Measurements from ENCODE around the gene EVC. TPM values are rescaled to one million over a fixed set of nuclear protein-coding genes. Genes with fewer than 3 reads are reported as not detected.

The EVC gene
- total RNA-seq, 1 experiment from 2014 or later = 3.1 TPM

DNA sequence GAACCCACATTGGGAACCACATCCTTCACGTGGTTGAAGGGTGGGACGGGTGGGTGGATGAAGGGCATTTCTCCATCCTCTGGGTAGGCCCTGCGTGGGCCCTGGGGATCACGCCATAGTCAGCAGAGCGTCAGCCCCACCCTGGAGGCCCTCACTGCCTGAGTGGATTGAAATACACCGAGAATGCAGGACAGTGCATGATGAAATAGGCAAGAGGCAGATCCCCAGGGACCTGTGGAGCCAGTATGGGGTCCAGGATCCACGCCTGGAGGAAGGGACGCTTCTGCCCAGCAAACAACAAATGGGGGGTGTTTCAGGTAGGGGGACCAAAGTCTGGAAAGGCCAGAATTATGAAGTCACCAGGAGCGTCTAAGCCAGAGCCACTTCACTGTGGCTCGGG lies 19.4 kb downstream of the EVC start:
- no peak for DNase-seq (ENCODE audit: extremely low read depth, low read depth)

DNA sequence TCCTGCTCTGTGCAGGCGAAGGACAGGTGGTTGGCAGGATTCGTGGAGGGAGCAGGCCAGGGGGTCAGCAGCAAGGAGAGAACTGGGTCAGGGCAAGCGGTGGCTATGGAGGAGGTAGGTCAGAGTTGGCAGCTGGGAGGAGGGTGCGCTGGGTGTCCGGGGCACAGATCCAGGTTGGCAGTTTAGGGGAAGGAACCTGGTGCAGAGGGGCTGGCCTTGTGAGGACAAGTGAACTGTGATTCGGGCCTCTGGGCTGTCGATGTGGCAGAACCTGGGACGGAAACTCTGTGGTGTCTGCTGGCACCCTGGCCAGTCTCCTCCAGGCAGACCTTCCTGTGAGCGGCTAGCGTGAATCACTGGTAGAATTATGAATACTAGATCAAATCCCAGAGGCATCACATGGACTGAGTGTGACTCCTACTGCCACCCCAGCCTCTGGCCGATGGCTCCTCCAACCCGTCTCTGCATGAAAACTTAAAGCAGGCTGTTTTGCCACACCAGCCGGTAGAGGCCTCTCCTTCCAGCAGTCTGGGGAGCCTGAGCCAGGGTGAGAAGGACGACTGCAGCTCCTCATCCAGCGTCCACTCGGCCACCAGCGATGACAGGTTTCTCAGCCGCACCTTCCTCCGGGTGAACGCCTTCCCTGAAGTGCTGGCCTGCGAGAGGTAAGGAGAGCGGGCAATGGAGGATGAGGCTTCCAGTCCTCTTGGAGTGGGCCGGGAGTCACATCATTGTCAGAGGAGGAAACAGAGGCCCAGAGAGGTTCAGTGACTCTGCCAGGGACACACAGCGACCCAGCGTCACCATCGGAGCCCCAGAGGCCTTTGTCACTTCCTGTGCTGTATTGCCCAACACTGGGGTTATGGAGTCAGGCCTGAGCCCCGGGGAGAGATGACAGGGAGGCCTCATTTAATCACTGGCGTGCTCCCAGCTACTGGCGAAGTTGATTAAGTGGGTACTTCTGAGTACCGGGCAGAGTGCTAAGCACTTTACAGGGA lies 20.3 kb downstream of the EVC start:
- no peak for DNase-seq (ENCODE audit: extremely low read depth, low read depth)

DNA sequence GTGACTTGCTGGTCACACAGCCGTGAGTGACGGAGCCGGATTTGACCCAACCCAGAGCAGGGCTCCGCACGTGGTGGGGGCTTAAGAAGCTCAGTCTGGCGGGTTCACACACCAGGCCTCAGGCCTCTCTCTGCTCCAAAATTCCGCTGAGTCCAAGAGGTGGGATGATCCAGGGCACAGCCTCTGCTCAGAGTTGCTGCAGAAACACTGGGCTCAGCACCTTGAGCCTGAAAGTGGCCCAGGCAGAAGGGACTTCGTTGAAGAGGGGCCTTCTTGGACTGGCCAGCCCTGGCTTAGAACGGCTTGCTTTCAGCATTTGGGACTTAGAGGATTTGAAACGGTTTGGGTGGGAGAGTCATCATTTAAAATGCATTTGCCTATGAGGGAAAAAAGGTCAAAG lies 21.2 kb downstream of the EVC start:
- DNase-seq (ENCODE audit: extremely low read depth, low read depth) = no peak

DNA sequence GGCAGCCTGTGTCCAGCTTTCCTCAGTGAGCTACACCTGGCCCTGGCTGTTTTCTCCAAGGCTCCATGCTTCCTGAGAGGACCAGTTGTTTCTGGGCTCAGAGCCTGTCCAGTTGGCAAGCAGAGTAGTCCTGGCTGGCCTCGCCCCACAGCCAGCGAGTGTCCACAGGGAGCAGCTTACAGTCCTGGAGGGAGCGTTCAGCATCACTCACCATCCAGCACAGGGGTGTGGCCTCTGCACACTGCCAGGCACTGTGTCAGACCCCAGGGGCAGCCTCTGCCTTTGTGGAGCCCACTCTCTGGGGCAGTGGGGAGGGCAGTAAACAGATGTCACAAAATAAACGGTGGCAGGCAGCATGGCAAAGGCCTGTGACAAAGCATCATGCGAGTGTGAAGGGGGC lies 23.9 kb downstream of the EVC start:
- DNase-seq (ENCODE audit: extremely low read depth, low read depth) = no peak

DNA sequence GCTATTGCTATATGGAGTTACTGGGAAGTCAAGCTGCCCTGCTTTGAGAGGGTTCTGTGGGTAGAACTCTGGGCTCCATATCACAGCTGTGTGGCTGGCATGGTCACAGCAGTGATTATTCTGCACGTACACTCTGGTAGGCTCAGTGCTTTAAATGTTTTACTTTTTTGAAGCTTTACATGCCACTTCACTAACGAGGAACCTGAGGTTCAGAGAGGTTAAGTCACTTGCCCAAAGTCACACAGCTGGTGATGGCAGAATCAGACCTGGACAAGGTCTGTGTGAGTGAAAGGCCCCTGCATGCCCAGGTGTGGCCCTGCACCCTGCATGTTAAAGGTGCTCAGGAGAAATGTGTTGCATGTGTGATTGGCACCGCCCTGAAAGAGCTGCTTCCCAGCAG lies 24.5 kb downstream of the EVC start:
- no peak for DNase-seq (ENCODE audit: extremely low read depth, low read depth)

DNA sequence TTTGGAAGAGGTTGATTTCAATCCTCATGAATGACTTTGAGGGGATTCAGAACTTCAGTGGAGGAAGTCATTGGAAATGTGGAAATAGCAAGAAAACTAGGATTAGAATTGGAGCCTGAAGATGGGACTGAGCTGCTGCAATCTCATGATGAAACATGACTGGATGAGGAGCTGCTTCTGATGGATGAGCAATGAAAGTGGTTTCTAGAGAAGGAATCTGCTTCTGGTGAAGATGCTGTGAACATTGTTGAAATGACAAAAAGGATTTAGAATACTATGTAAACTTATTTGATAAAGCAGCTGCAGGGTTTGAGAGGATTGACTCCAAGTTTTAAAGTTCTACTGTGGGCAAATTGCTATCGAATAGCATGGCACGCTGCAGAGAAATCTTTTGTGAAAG lies 27.1 kb downstream of the EVC start:
- no peak for DNase-seq (ENCODE audit: extremely low read depth, low read depth)

DNA sequence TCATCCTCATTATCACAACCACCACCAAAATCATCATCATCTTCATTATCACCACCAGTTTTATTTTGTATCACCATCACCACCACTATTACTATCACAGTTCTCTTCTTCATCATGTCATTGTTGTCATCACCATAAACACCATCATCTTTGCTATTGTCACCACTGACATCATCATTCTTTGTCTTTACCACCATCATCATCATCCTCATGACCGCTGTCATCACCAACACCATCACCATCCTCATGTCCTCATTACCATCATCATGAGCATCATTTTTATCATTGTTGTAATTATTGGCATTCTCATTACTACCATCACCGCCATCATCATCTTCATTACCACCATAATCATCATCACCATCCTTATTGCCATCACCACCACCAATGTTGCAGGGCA lies 31.4 kb downstream of the EVC start:
- DNase-seq (ENCODE audit: extremely low read depth, low read depth) = no peak

DNA sequence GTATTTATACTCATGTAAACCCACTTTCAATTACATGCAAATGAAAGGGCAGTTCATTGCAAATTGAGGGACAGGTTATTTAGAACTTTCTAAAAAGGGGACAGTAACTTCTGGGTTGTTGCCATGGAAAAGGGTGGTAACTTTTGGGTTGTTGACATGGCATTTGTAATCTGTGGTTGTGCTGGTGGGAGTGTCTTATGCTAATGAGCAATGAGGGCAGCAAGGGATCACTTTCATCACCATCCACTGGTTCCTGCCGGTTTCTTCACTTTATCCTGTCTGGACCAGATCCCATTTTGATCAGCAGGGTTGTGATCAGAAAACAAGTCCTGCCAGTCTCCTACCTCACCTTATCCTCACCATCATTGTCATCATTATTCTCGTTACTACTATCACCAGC lies 32.0 kb downstream of the EVC start:
- no peak for DNase-seq (ENCODE audit: extremely low read depth, low read depth)

DNA sequence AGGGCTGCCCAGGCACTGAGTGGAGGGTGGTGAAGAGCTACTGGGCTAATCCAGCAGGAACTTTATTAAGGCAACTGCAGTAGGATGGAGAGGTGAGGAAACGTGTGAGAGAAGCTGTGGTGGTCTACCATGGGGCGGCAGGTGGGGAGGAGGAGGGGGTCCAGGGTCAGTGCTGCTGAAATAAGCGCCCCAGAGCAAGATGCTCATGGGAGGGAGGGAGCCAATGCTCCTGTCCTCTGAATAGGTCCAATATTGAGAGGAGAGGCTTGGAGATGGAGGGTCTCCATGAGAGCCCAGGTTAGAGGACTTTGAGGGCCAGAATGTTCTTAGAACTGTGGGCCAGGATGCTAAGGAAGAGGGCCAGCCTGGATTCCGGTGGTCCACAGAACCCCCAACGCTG lies 35.2 kb downstream of the EVC start:
- DNase-seq (ENCODE audit: extremely low read depth, low read depth) = no peak

DNA sequence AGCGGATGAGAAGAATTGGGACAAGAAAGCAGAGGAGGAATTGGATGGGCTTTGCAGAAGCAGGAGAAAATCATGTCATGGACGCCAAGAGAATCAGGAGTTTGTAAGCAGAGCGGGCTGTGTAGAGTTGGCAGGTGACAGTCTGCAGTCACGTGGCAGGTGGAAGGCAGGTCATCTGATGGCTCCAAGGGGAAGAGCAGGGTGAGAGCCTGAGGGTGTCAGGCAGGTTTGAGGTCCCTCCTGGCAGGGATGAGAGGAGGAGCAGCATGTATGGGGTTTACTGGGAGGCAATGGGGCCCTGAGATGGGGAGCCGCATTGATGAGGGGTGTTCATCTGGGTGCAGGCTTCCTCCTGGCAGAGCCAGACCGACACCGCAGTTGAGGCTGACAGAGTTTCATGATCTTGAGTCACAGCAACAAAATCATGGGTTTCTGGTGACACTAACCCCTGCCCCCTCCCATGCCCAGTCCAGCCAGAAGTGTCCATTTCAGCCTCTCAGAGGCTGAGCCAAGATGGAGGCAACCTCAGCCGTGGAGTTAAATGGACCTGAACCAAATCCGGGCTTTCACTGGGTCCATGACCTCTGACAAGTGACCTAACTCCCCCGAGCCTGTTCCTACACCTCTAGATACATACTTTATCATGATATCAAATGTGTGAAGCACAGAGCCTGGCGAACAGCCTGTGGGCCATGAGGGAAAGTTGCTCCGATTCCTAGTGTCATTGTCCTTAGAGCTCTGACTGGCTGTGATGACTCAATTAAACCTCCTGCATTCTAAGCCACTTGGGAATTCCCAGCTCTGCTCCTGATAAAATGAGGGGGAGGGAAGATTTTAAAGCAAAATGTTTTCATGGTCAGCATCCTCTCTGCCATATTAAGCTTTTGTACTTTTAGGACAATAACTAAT lies 36.1 kb downstream of the EVC start:
- no peak for DNase-seq (ENCODE audit: extremely low read depth, low read depth)

DNA sequence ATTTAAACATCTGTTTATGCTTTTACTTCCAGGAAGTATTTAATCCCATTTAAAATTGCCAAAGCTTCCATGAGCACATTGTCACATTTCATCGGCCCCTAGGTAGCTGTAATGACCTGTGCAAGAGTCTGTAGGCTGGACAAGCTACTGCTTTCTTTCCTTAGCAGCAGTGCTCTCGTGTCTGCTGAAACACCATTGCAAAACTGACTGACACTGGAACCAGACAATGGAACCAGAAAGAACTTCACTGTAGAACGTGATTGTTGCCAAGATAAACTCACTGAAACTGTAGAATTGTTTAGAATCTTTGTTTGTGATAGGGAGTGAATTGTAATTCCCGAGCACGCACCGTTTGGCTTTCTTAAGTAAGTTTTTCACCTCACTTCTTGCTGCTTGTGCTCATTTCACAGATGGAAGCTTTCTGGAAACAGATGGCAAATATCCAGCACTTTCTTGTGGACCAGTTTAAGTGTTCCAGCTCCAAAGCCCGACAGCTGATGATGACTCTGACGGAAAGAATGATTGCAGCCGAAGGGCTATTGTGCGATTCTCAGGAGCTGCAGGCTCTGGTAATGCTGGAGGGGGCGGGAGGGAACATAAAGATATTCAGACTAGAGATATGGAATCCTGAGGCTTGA lies 36.9 kb downstream of the EVC start:
- no peak for DNase-seq (ENCODE audit: extremely low read depth, low read depth)

DNA sequence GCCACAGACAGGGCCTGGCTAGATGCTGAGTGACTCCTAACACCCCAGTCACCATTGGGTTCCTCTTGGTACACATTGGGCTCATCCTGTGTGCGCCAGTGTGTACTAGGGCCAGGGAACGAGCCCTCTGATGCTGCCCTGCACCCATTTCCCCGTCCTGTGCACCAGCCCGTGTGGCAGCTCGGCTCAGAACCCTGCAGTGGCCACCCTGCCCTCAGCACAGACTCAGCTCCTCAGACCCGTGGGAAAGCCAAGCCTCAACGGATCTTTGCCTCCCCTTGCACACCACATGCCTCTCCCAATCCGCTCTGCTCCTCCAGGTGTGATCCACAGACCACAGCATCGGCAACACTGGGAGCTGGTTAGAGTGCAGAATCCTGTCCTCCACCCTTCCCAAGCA lies 38.6 kb downstream of the EVC start:
- no peak for DNase-seq (ENCODE audit: extremely low read depth, low read depth)

DNA sequence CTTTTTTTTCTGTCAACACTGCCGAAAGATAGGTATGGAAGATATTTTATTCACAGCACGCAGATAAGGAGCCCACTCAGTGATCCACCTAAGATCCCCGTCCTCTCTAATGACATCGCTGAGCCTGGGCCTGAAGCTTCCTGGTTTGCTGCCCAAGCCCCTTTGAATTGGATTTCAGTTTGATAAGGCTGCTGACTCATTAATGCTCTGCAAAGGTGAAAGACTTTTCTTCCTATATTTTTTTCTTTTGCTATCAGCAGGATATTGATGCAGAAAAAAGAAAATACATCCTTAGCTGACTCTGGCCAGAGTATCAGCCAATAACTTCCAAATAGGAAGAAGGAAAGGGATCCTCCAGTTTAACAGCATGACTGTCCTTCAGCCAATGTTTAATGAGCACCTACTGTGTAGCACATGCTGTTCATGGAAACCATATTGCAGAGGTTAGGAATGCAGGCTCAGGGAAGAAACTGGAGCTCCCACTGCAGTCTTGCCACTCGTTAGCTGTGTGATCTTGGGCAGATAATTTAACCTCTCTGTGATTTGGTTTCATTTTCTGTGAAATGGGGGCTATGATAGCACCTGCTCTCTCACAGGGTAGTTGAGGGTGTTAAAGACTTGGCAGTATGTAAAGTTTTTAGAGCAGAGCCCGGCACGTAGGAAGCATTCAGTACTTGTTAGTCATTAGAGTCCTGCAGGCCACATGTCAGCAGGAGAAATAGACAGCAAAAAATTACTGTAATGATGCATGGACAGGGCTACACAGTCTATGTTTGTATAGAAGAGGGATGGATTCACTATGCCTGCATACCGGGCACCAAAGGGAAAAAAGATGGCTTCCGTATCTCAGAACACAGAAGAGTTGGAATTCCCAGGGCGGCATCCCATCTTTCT lies 39.3 kb downstream of the EVC start:
- DNase-seq (ENCODE audit: extremely low read depth, low read depth) = no peak

DNA sequence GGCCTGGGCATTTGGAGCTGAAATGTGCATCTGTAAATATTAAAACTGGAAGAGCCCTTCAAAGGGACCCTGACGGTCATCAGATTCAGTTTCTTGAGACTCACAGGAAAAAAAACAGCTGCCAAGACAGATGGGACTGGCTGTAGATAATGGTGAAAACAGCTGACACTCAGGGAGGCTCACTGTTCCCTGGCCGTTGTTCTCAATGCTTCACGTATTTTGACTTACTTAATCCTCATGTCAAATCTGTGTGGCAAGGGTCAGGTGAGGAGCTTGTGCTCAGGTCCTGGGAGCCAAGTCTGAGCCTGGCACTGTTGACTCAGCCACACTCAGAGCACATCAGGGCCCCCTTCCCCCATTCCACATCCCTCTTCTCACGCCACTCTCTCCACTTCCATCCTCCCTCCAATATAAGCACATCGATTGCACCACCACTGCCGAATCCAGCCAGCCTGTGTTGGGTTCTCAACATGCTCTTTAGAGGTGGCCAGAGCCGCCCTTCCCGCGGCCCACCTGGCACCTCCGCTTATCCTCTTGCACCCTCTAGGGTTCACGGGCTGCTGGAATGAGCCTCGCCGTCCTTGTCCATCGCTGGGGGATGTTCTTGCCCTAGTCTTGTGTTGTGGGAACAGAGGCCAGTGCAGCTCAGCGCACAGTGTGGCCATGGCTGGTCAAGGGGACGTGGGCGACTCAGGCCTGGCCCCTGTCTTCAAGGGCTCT lies 40.1 kb downstream of the EVC start:
- no peak for DNase-seq (ENCODE audit: extremely low read depth, low read depth)

DNA sequence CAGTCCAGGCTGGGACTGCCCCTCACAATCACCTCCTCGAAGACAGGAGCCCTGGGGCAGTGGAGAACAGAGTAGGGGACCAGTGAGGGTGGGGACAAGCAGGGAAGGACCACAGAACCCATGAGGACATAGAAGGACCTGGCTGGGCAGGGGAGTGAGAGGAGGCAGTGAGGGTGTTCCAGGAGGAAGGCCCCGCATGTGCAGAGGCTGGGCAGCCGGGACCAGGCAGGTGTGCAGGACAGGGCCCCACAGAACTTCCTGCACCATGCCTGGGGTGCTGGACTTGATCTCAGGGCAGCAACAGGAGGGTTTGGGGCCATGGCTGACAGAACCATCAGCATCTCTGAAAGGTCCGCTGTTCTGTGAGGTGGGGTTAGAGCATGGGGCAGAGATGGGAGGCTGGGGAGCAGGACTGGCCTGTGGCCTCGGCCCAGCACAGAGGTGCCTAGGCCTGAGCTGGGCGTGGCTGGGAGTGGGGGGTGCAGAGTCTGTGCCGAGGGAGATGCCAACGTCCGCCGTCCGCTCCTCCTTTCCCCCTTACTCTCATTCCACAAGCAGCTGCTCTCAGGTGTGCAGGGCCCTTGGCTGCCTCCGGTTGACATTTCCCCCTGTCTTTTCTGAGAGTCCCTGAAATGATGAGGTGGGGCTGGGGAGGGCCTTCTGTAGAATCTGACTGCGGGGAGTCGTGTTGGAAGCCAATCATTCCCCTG lies 40.8 kb downstream of the EVC start:
- DNase-seq (ENCODE audit: extremely low read depth, low read depth) = no peak

DNA sequence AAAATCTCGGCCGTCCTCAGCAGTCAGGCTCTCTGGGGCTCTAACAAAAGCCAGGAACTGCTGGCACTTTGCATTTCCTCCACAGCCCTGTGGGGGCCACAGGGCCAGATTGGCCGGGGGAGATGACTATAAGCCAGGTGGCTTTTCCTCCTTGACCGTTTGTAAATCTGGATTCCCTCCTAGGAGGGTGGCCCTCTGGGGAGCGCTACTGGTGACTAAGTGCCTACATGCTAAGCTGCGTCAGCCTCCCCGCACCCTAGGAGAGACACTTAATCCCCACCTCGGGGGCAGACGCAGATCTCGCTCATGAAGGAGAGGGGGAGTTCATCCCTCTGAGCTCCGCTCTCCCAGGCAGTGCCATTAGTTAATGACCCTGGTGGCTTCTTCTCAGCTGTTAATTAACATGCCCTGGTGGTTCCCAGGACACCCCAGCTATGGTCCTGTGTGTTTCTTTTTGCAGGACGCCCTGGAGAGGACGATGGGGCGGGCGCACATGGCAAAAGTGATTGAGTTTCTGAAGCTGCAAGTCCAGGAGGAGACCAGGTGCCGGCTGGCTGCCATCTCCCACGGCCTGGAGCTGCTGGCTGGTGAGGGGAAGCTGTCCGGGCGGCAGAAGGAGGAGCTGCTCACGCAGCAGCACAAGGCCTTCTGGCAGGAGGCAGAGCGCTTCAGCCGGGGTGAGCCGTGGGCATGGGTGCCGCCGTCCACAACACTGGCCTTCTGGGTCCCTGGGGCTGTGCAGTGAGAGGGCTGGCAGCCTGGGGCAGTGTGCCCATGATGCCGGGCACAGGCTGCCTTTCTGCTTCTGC lies 41.6 kb downstream of the EVC start:
- no peak for DNase-seq (ENCODE audit: extremely low read depth, low read depth)

DNA sequence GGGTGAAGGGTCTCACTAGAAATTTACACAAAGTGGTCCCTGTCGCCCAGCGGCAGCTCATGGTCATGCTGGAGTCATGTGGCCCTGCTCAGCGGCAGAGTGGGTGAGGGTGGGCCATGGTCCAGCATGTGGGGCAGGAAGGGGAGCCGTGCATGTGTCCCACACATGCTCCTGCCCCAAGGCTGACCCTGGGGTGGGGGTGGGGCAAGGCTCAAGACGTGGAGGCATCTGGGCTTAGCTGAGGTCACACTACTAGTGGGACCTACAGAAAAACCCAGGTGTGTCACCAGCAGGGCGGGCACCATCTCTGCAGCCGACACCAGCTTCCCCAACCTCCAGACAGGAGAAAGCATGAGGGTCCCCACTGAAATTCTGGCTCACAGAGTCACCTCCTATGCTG lies 42.4 kb downstream of the EVC start:
- no peak for DNase-seq (ENCODE audit: extremely low read depth, low read depth)

All from NCI-H460 (cell line).